ENCODE data around the gene PRKAR2B.

DNA sequence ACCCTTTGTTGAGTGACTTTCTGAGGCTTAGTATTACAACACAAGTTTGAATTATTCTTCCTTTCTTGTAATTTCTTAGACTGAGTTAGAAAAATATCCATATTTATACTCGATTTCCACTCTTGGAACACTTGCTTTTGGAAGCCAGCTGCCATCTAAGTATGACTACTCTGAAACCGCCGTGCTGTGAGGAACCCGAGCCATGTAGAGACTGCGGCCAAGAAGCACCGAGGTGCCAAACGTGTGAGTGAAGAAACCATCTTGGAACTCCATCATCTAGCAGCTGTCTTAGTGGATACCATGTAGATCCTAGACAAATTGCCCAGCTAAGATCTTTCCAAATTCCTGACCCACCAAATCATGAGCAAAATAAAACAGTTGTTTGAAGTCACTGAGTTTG lies 49.7 kb upstream of the PRKAR2B start:
- TF ChIP-seq, protein P1, sequence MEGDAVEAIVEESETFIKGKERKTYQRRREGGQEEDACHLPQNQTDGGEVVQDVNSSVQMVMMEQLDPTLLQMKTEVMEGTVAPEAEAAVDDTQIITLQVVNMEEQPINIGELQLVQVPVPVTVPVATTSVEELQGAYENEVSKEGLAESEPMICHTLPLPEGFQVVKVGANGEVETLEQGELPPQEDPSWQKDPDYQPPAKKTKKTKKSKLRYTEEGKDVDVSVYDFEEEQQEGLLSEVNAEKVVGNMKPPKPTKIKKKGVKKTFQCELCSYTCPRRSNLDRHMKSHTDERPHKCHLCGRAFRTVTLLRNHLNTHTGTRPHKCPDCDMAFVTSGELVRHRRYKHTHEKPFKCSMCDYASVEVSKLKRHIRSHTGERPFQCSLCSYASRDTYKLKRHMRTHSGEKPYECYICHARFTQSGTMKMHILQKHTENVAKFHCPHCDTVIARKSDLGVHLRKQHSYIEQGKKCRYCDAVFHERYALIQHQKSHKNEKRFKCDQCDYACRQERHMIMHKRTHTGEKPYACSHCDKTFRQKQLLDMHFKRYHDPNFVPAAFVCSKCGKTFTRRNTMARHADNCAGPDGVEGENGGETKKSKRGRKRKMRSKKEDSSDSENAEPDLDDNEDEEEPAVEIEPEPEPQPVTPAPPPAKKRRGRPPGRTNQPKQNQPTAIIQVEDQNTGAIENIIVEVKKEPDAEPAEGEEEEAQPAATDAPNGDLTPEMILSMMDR (conservative IDR thresholded peaks at IDR 0.05; ENCODE audit: low read depth in 2 of 2) = no peak
- TF ChIP-seq, protein P2, sequence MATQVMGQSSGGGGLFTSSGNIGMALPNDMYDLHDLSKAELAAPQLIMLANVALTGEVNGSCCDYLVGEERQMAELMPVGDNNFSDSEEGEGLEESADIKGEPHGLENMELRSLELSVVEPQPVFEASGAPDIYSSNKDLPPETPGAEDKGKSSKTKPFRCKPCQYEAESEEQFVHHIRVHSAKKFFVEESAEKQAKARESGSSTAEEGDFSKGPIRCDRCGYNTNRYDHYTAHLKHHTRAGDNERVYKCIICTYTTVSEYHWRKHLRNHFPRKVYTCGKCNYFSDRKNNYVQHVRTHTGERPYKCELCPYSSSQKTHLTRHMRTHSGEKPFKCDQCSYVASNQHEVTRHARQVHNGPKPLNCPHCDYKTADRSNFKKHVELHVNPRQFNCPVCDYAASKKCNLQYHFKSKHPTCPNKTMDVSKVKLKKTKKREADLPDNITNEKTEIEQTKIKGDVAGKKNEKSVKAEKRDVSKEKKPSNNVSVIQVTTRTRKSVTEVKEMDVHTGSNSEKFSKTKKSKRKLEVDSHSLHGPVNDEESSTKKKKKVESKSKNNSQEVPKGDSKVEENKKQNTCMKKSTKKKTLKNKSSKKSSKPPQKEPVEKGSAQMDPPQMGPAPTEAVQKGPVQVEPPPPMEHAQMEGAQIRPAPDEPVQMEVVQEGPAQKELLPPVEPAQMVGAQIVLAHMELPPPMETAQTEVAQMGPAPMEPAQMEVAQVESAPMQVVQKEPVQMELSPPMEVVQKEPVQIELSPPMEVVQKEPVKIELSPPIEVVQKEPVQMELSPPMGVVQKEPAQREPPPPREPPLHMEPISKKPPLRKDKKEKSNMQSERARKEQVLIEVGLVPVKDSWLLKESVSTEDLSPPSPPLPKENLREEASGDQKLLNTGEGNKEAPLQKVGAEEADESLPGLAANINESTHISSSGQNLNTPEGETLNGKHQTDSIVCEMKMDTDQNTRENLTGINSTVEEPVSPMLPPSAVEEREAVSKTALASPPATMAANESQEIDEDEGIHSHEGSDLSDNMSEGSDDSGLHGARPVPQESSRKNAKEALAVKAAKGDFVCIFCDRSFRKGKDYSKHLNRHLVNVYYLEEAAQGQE (IDR thresholded peaks at IDR 0.05; ENCODE audit: unreplicated experiment) = no peak
- TF ChIP-seq EZH2phosphoT487 (IDR thresholded peaks at IDR 0.05; ENCODE audit: unreplicated experiment) = no peak
- no peak for TF ChIP-seq POLR2AphosphoS5 (IDR thresholded peaks at IDR 0.05; ENCODE audit: low read depth)
- TF ChIP-seq EZH2 (IDR thresholded peaks at IDR 0.05; ENCODE audit: low read depth, unreplicated experiment) = no peak
- TF ChIP-seq ETS1 (IDR thresholded peaks at IDR 0.05) = no peak
- no peak for TF ChIP-seq JUNB (IDR thresholded peaks at IDR 0.05; ENCODE audit: unreplicated experiment)
- TF ChIP-seq CREB1 (CRISPR knock-in tag; IDR thresholded peaks at IDR 0.05; ENCODE audit: low read depth) = no peak
- no peak for TF ChIP-seq ZNF331 (CRISPR knock-in tag; IDR thresholded peaks at IDR 0.05; ENCODE audit: low read depth)
- no peak for TF ChIP-seq NANOG (IDR thresholded peaks at IDR 0.05; ENCODE audit: borderline replicate concordance)

All from GM23338 (cell line).